GM18526 (cell line): ENCODE data around the gene MEX3D.

Experiments
- POLR2A ChIP-seq: IDR thresholded peaks from 3 replicates; pipeline ENCODE4 v1.6.1; 2011; ENCODE audit not compliant: insufficient read length; ENCODE audit errors: extremely low read depth

MEX3D gene

GRCh38 chr19:1523412-1524286 is 44.5 kb downstream of the MEX3D start, which contains the start of gene PLK5:
Gene PLK5 (plus strand): TSS chr19:1524077. CDS start chr19:1526997, 2,920 bp downstream.
- no peak for TF ChIP-seq POLR2A

GRCh38 chr19:1522838-1523237 is 45.3 kb downstream of the MEX3D start:
- no peak for TF ChIP-seq POLR2A

- TF ChIP-seq POLR2A, result no peak
These were observed 46.1 kb downstream of the MEX3D start for GRCh38 chr19:1522061-1522460.

GRCh38 chr19:1521636-1522035 is 46.5 kb downstream of the MEX3D start:
- no peak for TF ChIP-seq POLR2A

- TF ChIP-seq POLR2A, result no peak
These were observed 47.8 kb downstream of the MEX3D start for GRCh38 chr19:1520203-1520780.

DNA sequence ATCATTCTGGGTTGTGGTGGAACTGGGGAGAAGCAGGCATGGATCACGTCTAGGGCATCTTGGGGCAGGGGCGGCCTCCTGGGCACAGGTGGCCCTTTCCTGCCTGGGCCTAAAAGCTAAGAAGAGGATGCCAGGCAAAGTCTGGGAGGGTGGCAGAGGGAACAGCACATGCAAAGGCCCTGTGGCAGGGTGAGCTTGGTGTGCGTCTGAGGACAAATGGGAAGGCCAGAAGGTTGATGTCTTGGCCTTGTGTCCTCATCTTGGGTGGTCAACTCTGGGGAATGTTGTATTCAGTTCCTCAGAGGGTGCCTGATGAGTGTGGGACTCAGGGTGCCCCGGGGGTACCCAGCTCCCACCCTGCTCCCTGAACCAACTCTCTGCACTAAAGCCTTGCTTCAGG is 49.7 kb downstream of the MEX3D start:
- TF ChIP-seq POLR2A, result no peak

DNA sequence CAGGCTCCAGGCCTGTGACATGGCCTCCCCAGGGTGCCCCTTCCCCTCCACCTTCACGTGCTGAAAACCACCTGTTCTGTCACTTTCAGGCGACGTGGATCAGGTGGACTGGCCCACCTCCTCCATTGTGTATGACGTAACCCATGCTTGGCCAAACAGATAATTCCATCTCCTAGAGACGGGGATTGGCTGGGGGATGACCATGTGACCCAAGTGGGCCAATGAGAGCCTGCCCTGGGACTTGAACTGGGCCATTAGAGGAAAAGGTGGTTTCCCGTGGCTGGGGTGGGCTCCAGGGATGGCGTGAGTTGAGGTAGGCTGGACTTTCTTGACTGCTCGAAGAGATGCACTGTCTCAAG is 51.8 kb downstream of the MEX3D start:
- no peak for TF ChIP-seq POLR2A

GRCh38 chr19:1514986-1515721 is 53.0 kb downstream of the MEX3D start:
- TF ChIP-seq POLR2A, result no peak

DNA sequence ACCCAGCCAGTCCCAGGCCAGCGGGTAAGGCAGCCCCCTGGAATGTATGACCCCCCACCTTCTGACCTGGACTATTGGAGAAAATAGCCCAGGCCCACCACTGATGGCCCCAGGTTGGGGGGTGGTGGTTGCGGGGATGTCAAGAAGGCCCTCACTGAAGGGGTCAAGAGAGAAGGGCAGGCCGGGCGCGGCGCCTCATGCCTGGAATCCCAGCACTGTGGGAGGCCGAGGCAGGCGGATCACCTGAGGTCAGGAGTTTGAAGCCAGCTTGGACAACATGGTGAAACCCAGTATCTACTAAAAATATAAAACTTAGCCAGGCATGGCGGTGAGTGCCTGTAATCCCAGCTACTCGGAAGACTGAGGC is 53.8 kb downstream of the MEX3D start:
- TF ChIP-seq POLR2A, result no peak

GRCh38 chr19:1513499-1514294 is 54.4 kb downstream of the MEX3D start:
- no peak for TF ChIP-seq POLR2A

- no peak for TF ChIP-seq POLR2A
These were observed 55.2 kb downstream of the MEX3D start, which contains the start of gene ADAMTSL5 for GRCh38 chr19:1512671-1513498. Gene ADAMTSL5 (minus strand): TSS chr19:1513019. CDS start chr19:1510943, 2,076 bp downstream.

GRCh38 chr19:1511318-1512317 is 56.5 kb downstream of the MEX3D start:
- no peak for TF ChIP-seq POLR2A

DNA sequence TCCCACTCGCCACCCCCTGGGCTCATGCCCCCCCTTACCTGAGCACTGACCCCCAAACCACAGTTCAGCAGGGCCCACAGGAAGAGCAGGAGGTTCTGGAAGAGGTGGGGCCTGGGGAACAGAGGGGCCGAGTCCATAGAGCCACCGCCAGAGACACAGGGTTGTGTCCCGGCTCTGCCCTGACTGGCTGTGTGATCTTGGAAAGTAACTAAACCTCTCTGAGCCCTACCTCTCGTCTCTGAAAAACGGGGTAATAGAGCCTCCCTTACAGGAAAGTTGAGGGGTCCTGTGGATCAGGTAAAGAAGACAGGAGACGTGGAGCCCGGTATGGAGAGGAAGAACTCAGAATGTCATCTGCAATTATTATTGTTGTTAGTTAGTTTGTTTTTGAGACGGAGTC is 57.3 kb downstream of the MEX3D start:
- no peak for TF ChIP-seq POLR2A
